ENCODE measurements around the gene COL26A1.

COL26A1 gene

GRCh38 chr7:101582971-101583370, 220.3 kb downstream of the COL26A1 start:
- no peak for DNase-seq

- DNase-seq, result no peak
Measured at GRCh38 chr7:101586078-101586905, 223.6 kb downstream of the COL26A1 start.

- DNase-seq, result no peak
Measured at GRCh38 chr7:101586906-101587677, 224.4 kb downstream of the COL26A1 start.

- no peak for DNase-seq
Measured at GRCh38 chr7:101588131-101588935, 225.7 kb downstream of the COL26A1 start.

GRCh38 chr7:101589052-101589451, 226.4 kb downstream of the COL26A1 start:
- DNase-seq, result no peak

GRCh38 chr7:101589976-101590662, 227.4 kb downstream of the COL26A1 start:
- DNase-seq, result no peak

- no peak for DNase-seq
Measured at GRCh38 chr7:101590663-101591435, 228.2 kb downstream of the COL26A1 start.

- DNase-seq, result no peak
Measured at GRCh38 chr7:101591504-101591903, 228.8 kb downstream of the COL26A1 start.

- DNase-seq, result no peak
Measured at GRCh38 chr7:101593556-101593955, 230.9 kb downstream of the COL26A1 start.

- DNase-seq, result no peak
Measured at GRCh38 chr7:101594790-101595189, 232.1 kb downstream of the COL26A1 start.

GRCh38 chr7:101595246-101595645, 232.6 kb downstream of the COL26A1 start:
- no peak for DNase-seq

- DNase-seq, result no peak
Measured at GRCh38 chr7:101595766-101596537, 233.3 kb downstream of the COL26A1 start.

GRCh38 chr7:101596898-101597297, 234.2 kb downstream of the COL26A1 start:
- no peak for DNase-seq

GRCh38 chr7:101597941-101598340, 235.3 kb downstream of the COL26A1 start:
- DNase-seq, result no peak

GRCh38 chr7:101598422-101598985, 235.8 kb downstream of the COL26A1 start:
- DNase-seq, result no peak

GRCh38 chr7:101598986-101599771, 236.5 kb downstream of the COL26A1 start:
- DNase-seq, result no peak

- DNase-seq, result no peak
Measured at GRCh38 chr7:101599787-101600186, 237.1 kb downstream of the COL26A1 start.

GRCh38 chr7:101602082-101602481, 239.4 kb downstream of the COL26A1 start:
- DNase-seq, result no peak

- peak; percentile 76 for DNase-seq
Measured at GRCh38 chr7:101602484-101603241, 240.0 kb downstream of the COL26A1 start.
